ENCODE data around the gene APLN. TPM values are rescaled to one million over a fixed set of nuclear protein-coding genes. Genes with fewer than 3 reads are reported as not detected.

Gene APLN
- total RNA-seq, 4 donors from 2014 or later, result 0.16 TPM; not detected in 3

DNA sequence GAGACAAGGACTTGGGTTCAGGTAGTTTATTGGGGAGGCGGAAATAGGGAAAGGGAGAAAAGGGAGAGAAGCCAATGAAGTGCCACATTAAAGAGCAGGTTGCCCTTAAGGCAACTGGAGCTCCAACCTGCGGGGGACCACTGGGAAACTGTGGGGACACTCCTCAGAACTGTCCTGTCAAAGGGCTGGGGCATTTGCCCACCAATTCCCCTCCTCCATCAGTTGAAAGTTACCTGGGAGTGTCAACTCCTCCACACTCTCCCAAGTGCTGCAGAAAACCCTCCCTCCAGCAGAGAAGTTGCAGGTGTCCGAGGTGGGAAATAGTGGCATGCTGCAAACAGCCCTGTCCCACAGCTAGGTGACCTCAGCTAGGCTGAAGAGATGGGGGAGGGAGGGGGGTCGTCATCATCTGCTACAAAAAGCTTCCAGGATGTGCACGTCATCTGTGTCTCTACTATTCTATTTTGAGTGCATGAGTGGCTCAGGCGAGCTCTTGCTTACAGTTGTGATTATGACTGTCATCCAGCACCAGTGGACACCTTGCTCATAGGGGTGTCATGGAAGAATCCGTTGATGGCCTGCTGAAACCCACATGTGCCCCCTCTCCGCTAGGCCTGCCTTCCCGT is 42.6 kb upstream of the APLN start:
- DNase-seq (ENCODE audit: low spot score in 2 of 2), result peak in 1 of 2 donors; percentile 37
- TF ChIP-seq CTCF (IDR thresholded peaks at IDR 0.05) (no peak), POLR2A (IDR thresholded peaks at IDR 0.05) (no peak)
- no peak overlapping the region for H3K4me3 ChIP-seq (ENCODE audit: low read depth, poor library complexity, severe bottlenecking)
- WGBS, 2 donors, result 79 to 80% methylated on average over 9 of the region's 9 CpGs
- intact Hi-C loops (cut with DNase I; ENCODE audit: low total_unique reads), result no loop called here

DNA sequence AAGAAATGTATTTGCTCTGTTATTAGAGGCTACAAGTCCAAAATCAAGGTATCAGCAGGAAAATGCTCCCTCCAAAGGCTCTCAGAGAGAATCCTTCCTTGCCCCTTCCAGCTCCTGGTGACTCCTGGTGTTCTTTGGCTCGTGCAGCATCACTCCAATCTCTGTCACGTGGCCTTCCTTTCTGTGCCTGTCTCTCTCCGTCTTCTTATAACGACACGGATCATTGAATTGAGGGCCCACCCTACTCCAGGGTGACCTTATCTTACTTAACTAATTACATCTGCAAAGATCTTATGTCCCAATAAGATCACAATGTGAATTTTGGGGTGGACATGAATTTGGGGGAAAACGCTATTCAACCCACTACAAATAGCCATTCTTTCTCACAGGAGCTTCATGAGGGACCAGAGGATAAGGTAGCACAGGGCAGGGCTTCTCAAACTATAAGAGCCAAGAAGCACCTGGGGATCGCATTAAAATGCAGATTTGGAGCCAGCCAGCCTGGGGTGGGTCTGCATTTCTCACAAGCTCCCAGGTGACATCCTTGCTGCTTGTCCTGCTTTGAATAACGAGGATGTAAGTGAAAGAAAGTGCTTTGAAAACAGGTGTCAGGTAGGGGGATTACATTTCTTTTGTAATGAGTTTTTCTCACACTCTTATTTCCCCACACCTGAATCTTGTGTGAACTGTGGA is 41.9 kb upstream of the APLN start:
- WGBS, 2 donors, result 65 to 75% methylated on average over 8 of the region's 8 CpGs
- DNase-seq (ENCODE audit: low spot score in 2 of 2), result peak in 1 of 2 donors; percentile 15
- no peak for TF ChIP-seq CTCF (IDR thresholded peaks at IDR 0.05)
- no peak for TF ChIP-seq POLR2A (IDR thresholded peaks at IDR 0.05)
- intact Hi-C loops (cut with DNase I; ENCODE audit: low total_unique reads), result no loop called here
- H3K4me3 ChIP-seq (ENCODE audit: low read depth, poor library complexity, severe bottlenecking), result no peak overlapping the region

- no peak overlapping the region for H3K4me3 ChIP-seq (ENCODE audit: low read depth, poor library complexity, severe bottlenecking)
- intact Hi-C loops (cut with DNase I; ENCODE audit: low total_unique reads), result no loop called here
- WGBS, 2 donors, result 85 to 97% methylated on average over 8 of the region's 8 CpGs
- DNase-seq (ENCODE audit: low spot score in 2 of 2), result peak in 1 of 2 donors; percentile 56
- no peak for TF ChIP-seq POLR2A (IDR thresholded peaks at IDR 0.05)
- TF ChIP-seq CTCF (IDR thresholded peaks at IDR 0.05), result no peak
Measured at GRCh38 chrX:129695937-129696336, 41.2 kb upstream of the APLN start.

DNA sequence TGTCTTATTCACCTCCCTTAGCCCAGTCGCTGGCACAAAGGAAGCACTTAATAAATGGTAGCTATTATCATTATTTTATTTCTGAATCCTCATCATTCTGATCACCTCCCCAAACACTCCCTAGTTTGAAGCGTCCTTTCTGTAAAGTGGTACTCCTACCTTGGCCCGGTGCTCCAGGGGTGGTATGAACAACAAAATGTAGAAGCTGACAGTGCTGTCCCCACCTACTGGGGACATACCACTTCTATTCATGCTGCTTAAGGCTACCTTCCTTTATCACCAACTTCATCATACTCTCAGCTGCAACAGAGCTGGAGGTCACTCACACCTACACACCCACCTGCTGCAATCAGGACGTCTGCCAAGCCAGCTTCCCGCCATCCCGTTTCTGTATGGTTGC is 40.8 kb upstream of the APLN start:
- 75 to 90% methylated on average over 6 of the region's 6 CpGs for WGBS, 2 donors
- intact Hi-C loops (cut with DNase I; ENCODE audit: low total_unique reads), result no loop called here

DNA sequence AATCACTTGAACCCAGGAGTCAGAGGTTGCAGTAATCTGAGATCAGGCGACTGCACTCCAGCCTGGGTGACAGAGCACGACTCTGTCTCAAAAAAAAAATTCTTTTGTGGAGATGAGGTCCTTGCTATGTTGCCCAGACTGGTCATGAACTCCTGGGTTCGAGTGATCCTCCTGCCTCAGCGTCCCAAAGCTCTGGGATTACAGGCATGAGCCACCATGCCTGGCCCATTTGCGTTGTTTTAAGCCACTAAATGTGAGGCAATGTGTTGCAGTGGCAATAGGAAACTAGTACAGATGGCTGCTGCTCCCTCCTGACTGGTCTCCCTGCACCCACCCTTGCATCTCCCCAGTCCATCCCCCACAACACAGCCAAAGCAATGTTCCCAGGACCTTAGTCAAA is 40.0 kb upstream of the APLN start:
- DNase-seq (ENCODE audit: low spot score in 2 of 2), result peak in 1 of 2 donors; percentile 37
- TF ChIP-seq CTCF (IDR thresholded peaks at IDR 0.05) (no peak), POLR2A (IDR thresholded peaks at IDR 0.05) (no peak)
- intact Hi-C loops (cut with DNase I; ENCODE audit: low total_unique reads), result no loop called here
- H3K4me3 ChIP-seq (ENCODE audit: low read depth, poor library complexity, severe bottlenecking), result no peak overlapping the region
- WGBS, 2 donors, result 89 to 96% methylated on average over 5 of the region's 5 CpGs

More for the DNA sequence above, 40.8 kb upstream of the APLN start:
- no peak overlapping the region for H3K4me3 ChIP-seq (ENCODE audit: low read depth, poor library complexity, severe bottlenecking)
- TF ChIP-seq POLR2A (IDR thresholded peaks at IDR 0.05) (no peak), CTCF (IDR thresholded peaks at IDR 0.05) (no peak)
- peak in 1 of 2 donors; percentile 63 for DNase-seq (ENCODE audit: low spot score in 2 of 2)
